ENCODE data around the gene SOD3.

DNA sequence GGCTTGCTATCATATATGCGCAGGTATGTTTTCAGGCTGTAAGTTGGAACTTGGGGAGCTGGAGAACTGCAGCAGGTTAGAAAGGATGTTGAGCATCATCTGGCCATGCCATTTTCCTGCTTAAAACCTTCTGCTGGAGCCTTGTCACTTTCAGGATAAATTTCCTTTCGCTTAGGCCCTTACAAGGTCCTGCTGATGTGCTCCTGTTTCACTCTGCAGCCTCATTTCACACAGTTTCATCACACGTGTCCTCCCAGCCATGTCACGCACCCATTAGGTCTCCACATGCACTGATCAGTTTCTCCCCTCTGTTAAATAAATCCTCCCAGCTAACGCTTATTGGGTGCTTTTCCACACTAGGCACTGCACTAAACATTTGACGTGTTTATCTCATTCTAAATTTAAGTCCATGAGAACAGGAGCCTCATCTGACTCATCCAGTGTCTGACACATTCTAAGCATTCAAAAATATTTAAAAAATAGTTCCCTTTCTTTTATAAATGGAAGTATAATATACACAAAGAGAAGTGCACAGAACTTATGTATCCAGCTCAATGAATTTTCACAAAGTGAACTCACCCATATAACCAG lies 14.5 kb downstream of the SOD3 start:
- TF ChIP-seq REST (IDR thresholded peaks at IDR 0.05; ENCODE audit: insufficient read depth in 1 of 2, low read depth in 2 of 2, low read length in 2 of 2) = no peak
- TF ChIP-seq TAF1 (IDR thresholded peaks at IDR 0.05; ENCODE audit: borderline replicate concordance, insufficient read depth, low read length) = no peak
- TF ChIP-seq FOXP2 (optimal IDR thresholded peaks at IDR 0.05; ENCODE audit: borderline replicate concordance, extremely low read depth, extremely low read length, insufficient read depth) = no peak

Measured in PFSK-1 (cell line).